ENCODE results near the gene UST.

UST gene

GRCh38 chr6:149043476-149044130 is 296.8 kb downstream of the UST start:
- Mint-ChIP-seq H3K27me3 (peaks cover 1% of the 10 kb centered on the region), H3K27ac (no peak overlapping the region), H3K36me3 (ENCODE audit: low read depth) (no peaks in the 10 kb centered on the region), H3K4me1 (ENCODE audit: low read depth) (peaks cover 13% of the 10 kb centered on the region), H3K4me3 (no peak overlapping the region), H3K9me3 (no peaks in the 10 kb centered on the region)
- intact Hi-C loops (cut with micrococcal nuclease): no loop called here

DNA sequence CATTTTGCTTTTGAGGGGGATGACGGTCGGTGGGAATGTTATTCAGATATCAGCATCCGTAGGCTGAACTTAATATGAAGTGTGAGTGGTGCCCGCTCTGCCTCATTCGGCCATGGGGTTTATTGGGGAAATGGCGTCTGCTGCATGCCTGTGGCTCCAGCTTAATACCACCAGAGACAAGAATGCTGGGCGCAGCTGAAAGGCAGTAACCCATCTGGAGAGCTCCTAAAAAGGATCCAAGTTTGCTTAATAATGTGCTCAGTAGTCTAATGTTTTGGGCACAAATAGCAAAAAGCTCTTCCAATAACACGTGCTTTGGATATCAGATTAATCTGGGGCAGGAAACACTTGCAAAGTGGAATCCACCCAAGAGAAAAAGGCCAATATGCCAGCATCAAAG is 297.7 kb downstream of the UST start:
- Mint-ChIP-seq H3K4me3 (no peak overlapping the region), H3K9me3 (no peaks in the 10 kb centered on the region)

GRCh38 chr6:149045404-149045803 is 298.6 kb downstream of the UST start:
- H3K4me3 Mint-ChIP-seq: no peak overlapping the region
- H3K27ac Mint-ChIP-seq: no peak overlapping the region
- no peaks in the 10 kb centered on the region for H3K27me3 Mint-ChIP-seq
- peaks cover 13% of the 10 kb centered on the region for H3K4me1 Mint-ChIP-seq (ENCODE audit: low read depth)
- no peaks in the 10 kb centered on the region for H3K36me3 Mint-ChIP-seq (ENCODE audit: low read depth)
- intact Hi-C loops (cut with micrococcal nuclease): no loop called here
- no peaks in the 10 kb centered on the region for H3K9me3 Mint-ChIP-seq

More for the DNA sequence above, 297.7 kb downstream of the UST start:
- Mint-ChIP-seq H3K27me3 (peaks cover 1% of the 10 kb centered on the region), H3K27ac (no peak overlapping the region), H3K36me3 (ENCODE audit: low read depth) (no peaks in the 10 kb centered on the region), H3K4me1 (ENCODE audit: low read depth) (peaks cover 13% of the 10 kb centered on the region)
- intact Hi-C loops (cut with micrococcal nuclease): no loop called here

- Mint-ChIP-seq H3K27ac (no peak overlapping the region), H3K9me3 (no peaks in the 10 kb centered on the region), H3K36me3 (ENCODE audit: low read depth) (no peaks in the 10 kb centered on the region), H3K27me3 (no peaks in the 10 kb centered on the region), H3K4me1 (ENCODE audit: low read depth) (peaks cover 13% of the 10 kb centered on the region), H3K4me3 (no peak overlapping the region)
- intact Hi-C loops (cut with micrococcal nuclease): no loop called here
These were observed 299.5 kb downstream of the UST start for GRCh38 chr6:149046164-149046821.

DNA sequence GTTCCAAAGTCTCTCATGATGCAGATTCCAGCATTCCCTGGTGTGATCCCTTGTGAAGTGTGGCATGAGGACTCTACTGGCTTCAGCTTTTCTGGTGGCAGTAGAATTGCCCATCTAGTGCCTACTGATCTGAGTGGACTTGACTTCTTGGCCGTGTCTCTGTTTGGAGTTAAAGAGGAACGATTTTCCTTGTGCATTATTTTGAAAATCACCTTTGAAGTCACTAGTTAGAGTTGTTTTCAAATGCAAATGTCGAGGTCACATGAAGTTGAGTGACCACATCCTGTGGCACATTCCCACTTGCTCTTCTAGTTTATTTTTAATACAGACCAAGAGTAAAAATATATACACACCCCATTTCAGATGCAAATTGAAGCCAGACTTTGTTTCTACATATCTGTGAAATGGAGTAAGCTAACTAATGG is 300.0 kb downstream of the UST start:
- H3K4me1 Mint-ChIP-seq (ENCODE audit: low read depth): peaks cover 13% of the 10 kb centered on the region
- no peaks in the 10 kb centered on the region for H3K27me3 Mint-ChIP-seq
- intact Hi-C loops (cut with micrococcal nuclease): no loop called here
- no peak overlapping the region for H3K27ac Mint-ChIP-seq
- H3K9me3 Mint-ChIP-seq: no peaks in the 10 kb centered on the region
- no peaks in the 10 kb centered on the region for H3K36me3 Mint-ChIP-seq (ENCODE audit: low read depth)
- H3K4me3 Mint-ChIP-seq: no peak overlapping the region

DNA sequence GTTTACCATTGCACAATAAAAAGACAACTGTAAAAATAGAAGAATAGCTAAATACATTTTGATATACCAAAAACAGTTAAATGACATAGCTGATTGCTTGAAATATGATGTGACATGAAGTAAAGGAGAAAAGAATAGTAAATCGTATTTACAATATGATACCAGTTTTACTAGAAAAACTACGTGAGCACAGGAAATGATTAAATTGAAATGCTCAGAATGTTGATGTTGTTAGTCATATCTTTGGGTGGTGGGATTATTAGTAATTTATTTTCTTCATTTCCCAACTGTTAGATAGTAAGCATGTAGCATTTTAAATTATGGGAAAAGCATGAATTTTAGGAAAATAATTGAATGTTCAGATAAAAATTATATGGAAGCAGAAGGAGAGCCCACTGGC is 302.4 kb downstream of the UST start:
- no peak overlapping the region for H3K27ac Mint-ChIP-seq
- intact Hi-C loops (cut with micrococcal nuclease): no loop called here
- peaks cover 13% of the 10 kb centered on the region for H3K4me1 Mint-ChIP-seq (ENCODE audit: low read depth)
- no peaks in the 10 kb centered on the region for H3K27me3 Mint-ChIP-seq
- no peaks in the 10 kb centered on the region for H3K36me3 Mint-ChIP-seq (ENCODE audit: low read depth)
- H3K9me3 Mint-ChIP-seq: no peaks in the 10 kb centered on the region
- no peak overlapping the region for H3K4me3 Mint-ChIP-seq

DNA sequence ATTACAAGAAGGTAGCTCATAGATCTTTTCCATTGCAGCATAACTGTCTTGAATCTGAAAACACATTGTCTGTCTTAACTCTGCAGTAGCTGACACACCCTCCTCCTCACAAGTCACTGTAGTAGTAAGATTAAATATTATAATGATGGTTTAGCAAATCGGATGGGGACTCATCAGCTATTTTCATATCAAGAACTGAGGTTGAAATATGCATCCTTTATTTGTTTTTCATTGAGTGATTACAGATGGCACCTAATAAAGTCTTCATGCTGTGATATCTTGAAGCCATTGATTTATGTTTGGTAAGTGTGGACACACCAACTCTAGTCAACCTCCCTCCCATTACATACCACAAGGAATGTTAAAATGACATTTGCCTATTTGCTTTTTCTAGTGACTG is 303.3 kb downstream of the UST start:
- H3K27me3 Mint-ChIP-seq: no peaks in the 10 kb centered on the region
- no peaks in the 10 kb centered on the region for H3K9me3 Mint-ChIP-seq
- no peaks in the 10 kb centered on the region for H3K36me3 Mint-ChIP-seq (ENCODE audit: low read depth)
- intact Hi-C loops (cut with micrococcal nuclease): no loop called here
- no peak overlapping the region for H3K27ac Mint-ChIP-seq
- H3K4me3 Mint-ChIP-seq: no peak overlapping the region
- peaks cover 13% of the 10 kb centered on the region for H3K4me1 Mint-ChIP-seq (ENCODE audit: low read depth)

- H3K27me3 Mint-ChIP-seq: no peaks in the 10 kb centered on the region
- no peaks in the 10 kb centered on the region for H3K9me3 Mint-ChIP-seq
- no peak overlapping the region for H3K4me3 Mint-ChIP-seq
- intact Hi-C loops (cut with micrococcal nuclease): no loop called here
- H3K36me3 Mint-ChIP-seq (ENCODE audit: low read depth): no peaks in the 10 kb centered on the region
- no peak overlapping the region for H3K27ac Mint-ChIP-seq
- H3K4me1 Mint-ChIP-seq (ENCODE audit: low read depth): peaks cover 8% of the 10 kb centered on the region
These were observed 305.7 kb downstream of the UST start for GRCh38 chr6:149052350-149053106.

GRCh38 chr6:149053848-149054558 is 307.2 kb downstream of the UST start:
- H3K27me3 Mint-ChIP-seq: no peaks in the 10 kb centered on the region
- H3K4me1 Mint-ChIP-seq (ENCODE audit: low read depth): peaks cover 8% of the 10 kb centered on the region
- intact Hi-C loops (cut with micrococcal nuclease): no loop called here
- no peaks in the 10 kb centered on the region for H3K9me3 Mint-ChIP-seq
- no peak overlapping the region for H3K27ac Mint-ChIP-seq
- no peak overlapping the region for H3K4me3 Mint-ChIP-seq
- H3K36me3 Mint-ChIP-seq (ENCODE audit: low read depth): no peaks in the 10 kb centered on the region

DNA sequence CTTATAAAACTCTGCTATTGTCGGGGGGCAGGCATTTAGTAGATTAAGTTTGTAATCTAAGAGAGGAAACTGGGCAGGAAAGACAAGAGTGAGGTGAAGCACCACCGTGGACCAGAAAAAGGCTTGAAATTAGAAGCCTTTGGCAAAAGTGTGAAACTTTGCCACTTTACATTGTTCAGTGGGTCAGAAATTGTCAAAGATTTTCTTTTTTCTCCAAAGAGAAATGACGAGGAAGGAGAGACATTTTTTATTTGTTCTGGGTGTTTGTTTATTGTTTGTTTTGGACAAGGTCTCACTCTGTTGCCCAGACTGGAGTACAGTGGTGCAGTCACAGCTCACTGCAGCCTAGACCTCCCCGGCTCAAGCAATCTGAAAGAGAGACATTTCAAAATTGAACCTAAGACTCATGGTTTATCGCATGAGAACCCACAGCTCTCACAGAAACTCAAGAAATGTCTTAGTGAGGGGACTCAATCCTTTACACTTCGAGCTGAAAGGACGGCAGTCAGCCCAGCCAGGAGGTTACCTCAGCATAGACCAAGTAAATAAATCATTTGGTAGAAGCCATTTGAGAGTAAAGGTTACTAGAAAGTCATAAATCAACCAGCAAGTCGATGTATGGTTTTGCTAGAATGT is 307.8 kb downstream of the UST start:
- intact Hi-C loops (cut with micrococcal nuclease): no loop called here
- Mint-ChIP-seq H3K9me3 (no peaks in the 10 kb centered on the region), H3K4me1 (ENCODE audit: low read depth) (peaks cover 15% of the 10 kb centered on the region), H3K27ac (no peak overlapping the region), H3K36me3 (ENCODE audit: low read depth) (no peaks in the 10 kb centered on the region), H3K4me3 (no peak overlapping the region), H3K27me3 (peaks cover under 1% of the 10 kb centered on the region)

- peaks cover 21% of the 10 kb centered on the region for H3K4me1 Mint-ChIP-seq (ENCODE audit: low read depth)
- H3K4me3 Mint-ChIP-seq: no peak overlapping the region
- H3K36me3 Mint-ChIP-seq (ENCODE audit: low read depth): no peaks in the 10 kb centered on the region
- intact Hi-C loops (cut with micrococcal nuclease): no loop called here
- H3K9me3 Mint-ChIP-seq: no peaks in the 10 kb centered on the region
- peaks cover 4% of the 10 kb centered on the region for H3K27me3 Mint-ChIP-seq
- H3K27ac Mint-ChIP-seq: no peak overlapping the region
These were observed 308.5 kb downstream of the UST start for GRCh38 chr6:149055195-149055899.

- Mint-ChIP-seq H3K27me3 (peaks cover 9% of the 10 kb centered on the region), H3K9me3 (no peaks in the 10 kb centered on the region), H3K27ac (no peak overlapping the region), H3K4me3 (no peak overlapping the region), H3K36me3 (ENCODE audit: low read depth) (no peaks in the 10 kb centered on the region), H3K4me1 (ENCODE audit: low read depth) (peaks cover 35% of the 10 kb centered on the region)
- intact Hi-C loops (cut with micrococcal nuclease): no loop called here
These were observed 310.1 kb downstream of the UST start for GRCh38 chr6:149056777-149057463.

GRCh38 chr6:149057464-149057840 is 310.6 kb downstream of the UST start:
- Mint-ChIP-seq H3K4me3 (no peak overlapping the region), H3K27me3 (peaks cover 9% of the 10 kb centered on the region), H3K9me3 (no peaks in the 10 kb centered on the region), H3K27ac (no peak overlapping the region), H3K36me3 (ENCODE audit: low read depth) (no peaks in the 10 kb centered on the region), H3K4me1 (ENCODE audit: low read depth) (peaks cover 35% of the 10 kb centered on the region)
- intact Hi-C loops (cut with micrococcal nuclease): no loop called here

Data from dendritic cell treated with granulocyte-macrophage colony-stimulating factor and Interleukin-4, amounts not matched to agents 40 ng/mL and 50 ng/mL, for 4 days (primary cell).